GM12878 (cell line): ENCODE measurements around the gene SIX1. TPM values are rescaled to one million over a fixed set of nuclear protein-coding genes. Genes with fewer than 3 reads are reported as not detected.

ENCODE experiments used
- ATAC-seq: fragments of 200-7000 bp; cut with Tn5 transposase; 3 replicates; pipeline ENCODE4 v1.9.1; 2020; ENCODE audit warnings: mild to moderate bottlenecking, moderate library complexity
- BruUV-seq: library from RNA; stranded (reverse); fragments of 400-500 nt; replicated peaks from 2 replicates; lab custom pipeline; 2021; lab: Mats Ljungman, UMichigan
- CTCF ChIA-PET: fragments of 300-600 bp; sonication (Branson Sonifier 250); formaldehyde crosslinking; extraction: SDS; loops from one replicate; lab custom pipeline; 2021; ENCODE audit warnings: inconsistent platforms; lab: Yijun Ruan, JAX
- POLR2A ChIA-PET: fragments of 350-600 bp; formaldehyde crosslinking; extraction: SDS; loops from one replicate; lab custom pipeline; 2021; ENCODE audit warnings: inconsistent platforms; lab: Charles Lee
- RAD21 ChIA-PET: fragments of 300-600 bp; sonication (Branson Sonifier 250); formaldehyde crosslinking; loops from one replicate; lab custom pipeline; 2023; ENCODE audit warnings: antibody characterized with exemption; ENCODE audit not compliant: unreplicated experiment; lab: Charles Lee
- SMC1A ChIA-PET: fragments of 300-600 bp; sonication (Branson Sonifier 250); formaldehyde crosslinking; loops from one replicate; lab custom pipeline; 2023; ENCODE audit not compliant: unreplicated experiment, uncharacterized antibody; lab: Charles Lee
- DNase-seq: peaks from one replicate; pipeline ENCODE4 v3.0.0-alpha.2; 2011; ENCODE audit warnings: low read depth, low spot score
- FAIRE-seq: peaks from 3 replicates; lab custom pipeline; 2011; peaks lifted over from hg19 to GRCh38; lab: Jason Lieb, UNC
- H2AFZ ChIP-seq: 2 replicates; pipeline ENCODE4 v1.6.0; 2011; ENCODE audit warnings: low read depth, low read length, control low read depth; ENCODE audit not compliant: control insufficient read depth
- H3K27ac ChIP-seq: 2 replicates; pipeline ENCODE4 v1.5.1; 2011; ENCODE audit warnings: control low read depth; ENCODE audit not compliant: control insufficient read depth, insufficient read depth
- H3K27me3 ChIP-seq, 2 experiments: replicated peaks in 1 of 2; 2 replicates each; pipeline versions ENCODE4 v1.6.0 to v1.6.1; 2011; ENCODE audit warnings: low read length in 1 of 2; ENCODE audit not compliant: control insufficient read depth in 2 of 2, insufficient read depth in 2 of 2
- H3K36me3 ChIP-seq, 2 experiments: 2 replicates each; pipeline ENCODE4 v1.5.1; 2011; ENCODE audit warnings: low read length in 1 of 2; ENCODE audit not compliant: control insufficient read depth in 2 of 2, insufficient read depth in 2 of 2
- H3K4me1 ChIP-seq: 2 replicates; pipeline ENCODE4 v1.6.1; 2011; ENCODE audit warnings: mild to moderate bottlenecking, low read length, moderate library complexity, mixed read lengths; ENCODE audit not compliant: control insufficient read depth, insufficient read depth
- H3K4me2 ChIP-seq: 2 replicates; pipeline ENCODE4 v1.6.0; 2011; ENCODE audit warnings: control low read depth; ENCODE audit not compliant: control insufficient read depth, insufficient read depth
- H3K4me3 ChIP-seq: fragments of 200-600 bp; sonication (generic); 2 replicates; pipeline ENCODE4 v1.5.1; 2016
- H3K79me2 ChIP-seq: 2 replicates; pipeline ENCODE4 v1.6.0; 2011; ENCODE audit warnings: low read length; ENCODE audit not compliant: control insufficient read depth, insufficient read depth
- H3K9ac ChIP-seq: 2 replicates; pipeline ENCODE4 v1.8.0; 2011; ENCODE audit warnings: low read length, control low read depth, mixed read lengths; ENCODE audit not compliant: control insufficient read depth, insufficient read depth
- H3K9me3 ChIP-seq: replicated peaks from 3 replicates; pipeline ENCODE4 v1.5.1; 2011; ENCODE audit warnings: mild to moderate bottlenecking, low read length; ENCODE audit not compliant: control insufficient read depth, insufficient read depth
- H4K20me1 ChIP-seq: 2 replicates; pipeline ENCODE4 v1.6.0; 2011; ENCODE audit not compliant: control insufficient read depth, insufficient read depth
- CREM ChIP-seq: IDR thresholded peaks from 2 replicates; pipeline ENCODE4 v1.6.1; 2014; ENCODE audit warnings: antibody characterized with exemption, low read depth
- EGR1 ChIP-seq, 2 experiments: IDR thresholded peaks; 1 replicate in 1 of 2; 2 replicates in 1 of 2; pipeline ENCODE4 v1.6.1; 2011 to 2012; ENCODE audit warnings: low read depth in 2 of 2, low read length in 2 of 2, borderline replicate concordance in 1 of 2, mild to moderate bottlenecking in 1 of 2, moderate library complexity in 1 of 2
- GABPA ChIP-seq: IDR thresholded peaks from 2 replicates; pipeline ENCODE4 v1.6.1; 2014; ENCODE audit warnings: antibody characterized with exemption, low read depth, mild to moderate bottlenecking, inconsistent platforms
- SMC3 ChIP-seq: IDR thresholded peaks from 2 replicates; pipeline ENCODE4 v1.6.1; 2011; ENCODE audit warnings: low read length, improper control_type of control experiment, borderline replicate concordance
- STAT3 ChIP-seq: IDR thresholded peaks from 2 replicates; pipeline ENCODE4 v1.6.1; 2011; ENCODE audit warnings: low read depth, low read length, improper control_type of control experiment
- YBX1 ChIP-seq: fragments of 450-650 bp; IDR thresholded peaks from 2 replicates; pipeline ENCODE4 v1.6.1; 2016; ENCODE audit warnings: antibody characterized with exemption
- WGBS: methylation state at CpG from one replicate; pipeline ENCODE4 v1.1.6; 2016; ENCODE audit warnings: low lambda C conversion rate; ENCODE audit not compliant: insufficient replicate concordance, insufficient coverage; ENCODE audit errors: missing lambda C conversion rate; 5-methylcytosine and 5-hydroxymethylcytosine counted together
- in situ Hi-C: fragments of 300-500 bp; cut with MboI; formaldehyde crosslinking; loops from 9 replicates; pipeline ENCODE4 v1.14.3; 2018; ENCODE audit warnings: mixed read lengths
- intact Hi-C: fragments of 100-400 bp; cut with micrococcal nuclease; formaldehyde crosslinking; loops from one replicate; pipeline ENCODE4 v1.14.2; 2022; ENCODE audit not compliant: unreplicated experiment
- polyA plus RNA-seq, 11 experiments: library from polyadenylated mRNA; depleted of rRNA in 4 of 11; unstranded in 6 of 11; stranded (reverse) in 5 of 11; fragments of >200 nt; fragmentation: Nextera tagmentation in 4 of 11; fragmentation: Illumina TruSeq in 1 of 11; extraction: Ambion mirVana in 4 of 11; extraction: Trizol in 1 of 11; gene quantifications; 1 replicate in 1 of 11; 2 replicates in 10 of 11; pipeline versions ENCODE4 v1.2.1 to v1.2.3, GENCODE V29; 2011 to 2016; ENCODE audit warnings: inconsistent platforms in 2 of 11, missing spikeins in 2 of 11, low read depth in 1 of 11
- total RNA-seq, 4 experiments: library from RNA; depleted of rRNA in 3 of 4; stranded (reverse); fragments of >200 nt in 3 of 4; fragmentation: Illumina TruSeq in 1 of 4; extraction: Trizol in 1 of 4; gene quantifications; 2 replicates each; pipeline versions ENCODE4 v1.2.1 to v1.2.3, GENCODE V29; 2013 to 2021

SIX1 gene
- total and polyA plus RNA-seq, 10 of the 15 experiments (the other 5 are each of a cell fraction or from before 2014, with no cell fraction given), result 0.03 to 0.06 (median 0.05) TPM; not detected in 5

DNA sequence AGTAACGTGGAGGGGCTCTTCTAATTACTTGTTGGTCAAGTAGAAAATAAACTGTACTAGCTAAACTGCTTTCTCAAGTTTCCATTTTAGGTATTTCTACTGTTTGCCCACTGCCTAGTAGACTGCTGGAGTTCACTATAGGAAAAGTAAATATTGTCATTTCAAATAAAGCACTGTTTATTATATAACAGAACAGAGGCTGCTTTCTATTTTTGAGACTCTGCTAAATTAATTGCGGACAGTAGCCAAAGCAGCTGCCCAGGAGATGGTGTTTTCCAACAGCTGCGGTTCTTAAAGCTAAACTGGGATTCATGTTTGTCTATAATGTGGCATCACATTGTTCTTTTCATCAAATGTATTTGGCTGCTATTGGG, 15.9 kb upstream of the SIX1 start:
- Histone ChIP-seq H3K27me3 (no peaks in the 10 kb centered on the region), H3K79me2 (no peaks in the 10 kb centered on the region), H3K27ac (no peak overlapping the region), H3K36me3 (no peaks in the 10 kb centered on the region), H3K4me3 (no peak overlapping the region), H4K20me1 (no peaks in the 10 kb centered on the region), H3K9me3 (no peaks in the 10 kb centered on the region), H3K9ac (no peak overlapping the region), H2AFZ (no peak overlapping the region), H3K4me1 (no peaks in the 10 kb centered on the region), H3K4me2 (no peak overlapping the region)
- WGBS, result 25% methylated on average over 3 of the region's 3 CpGs
- DNase-seq (no peak), ATAC-seq (no peak), FAIRE-seq (no peak)
- in situ Hi-C loops (no loop called here), intact Hi-C loops (no loop called here)
- ChIA-PET POLR2A (interaction anchor here (0.6 to 0.7 kb wide), 2 partner anchors 242 to 381 kb away, joined by 4 to 5 read pairs; no protein-coding TSS in a partner anchor), CTCF (no interaction called here), SMC1A (interaction anchor here (1.4 kb wide), 1 partner anchor 8 kb away, joined by 3 read pairs; no protein-coding TSS in a partner anchor), RAD21 (interaction anchor here (1.4 kb wide), 1 partner anchor 360 kb away, joined by 4 read pairs; no protein-coding TSS in a partner anchor)
- TF ChIP-seq CREM (no peak), GABPA (no peak), STAT3 (no peak), YBX1 (no peak)
- BruUV-seq, result no TSS peak

GRCh38 chr14:60662982-60663381, 13.7 kb upstream of the SIX1 start:
- 29% methylated on average over 1 of the region's 1 CpG for WGBS
- H3K9me3 ChIP-seq, result no peaks in the 10 kb centered on the region
- in situ Hi-C loops (no loop called here), intact Hi-C loops (no loop called here)
- TF ChIP-seq SMC3 (no peak), EGR1 (IDR thresholded peaks at IDR 0.05; ENCODE audit: borderline replicate concordance in 1 of 2, low read depth in 2 of 2, low read length in 2 of 2) (no peak)
- no peak for ATAC-seq
- no peaks in the 10 kb centered on the region for H3K36me3 ChIP-seq
- ChIA-PET POLR2A (no interaction called here), RAD21 (no interaction called here), CTCF (no interaction called here), SMC1A (interaction anchor here (0.9 kb wide), 1 partner anchor 17 kb away, joined by 3 read pairs; no protein-coding TSS in a partner anchor)
- no peak for DNase-seq
- H3K27ac ChIP-seq, result no peak overlapping the region
- no peaks in the 10 kb centered on the region for H3K27me3 ChIP-seq
- no peak overlapping the region for H3K9ac ChIP-seq
- H3K4me2 ChIP-seq, result no peak overlapping the region
- H3K4me3 ChIP-seq, result no peak overlapping the region
- no peak overlapping the region for H2AFZ ChIP-seq
- no peaks in the 10 kb centered on the region for H3K79me2 ChIP-seq
- H4K20me1 ChIP-seq, result no peaks in the 10 kb centered on the region
- no peaks in the 10 kb centered on the region for H3K4me1 ChIP-seq
- BruUV-seq, result no TSS peak
- no peak for FAIRE-seq
